ENCODE data around the gene RBM47. TPM values are rescaled to one million over a fixed set of nuclear protein-coding genes. Genes with fewer than 3 reads are reported as not detected.

RBM47 gene
- total RNA-seq, 5 donors from 2014 or later (not counting 1 experiment from before 2014, with no cell fraction given), result 0.19 to 1.3 (median 0.79) TPM

DNA sequence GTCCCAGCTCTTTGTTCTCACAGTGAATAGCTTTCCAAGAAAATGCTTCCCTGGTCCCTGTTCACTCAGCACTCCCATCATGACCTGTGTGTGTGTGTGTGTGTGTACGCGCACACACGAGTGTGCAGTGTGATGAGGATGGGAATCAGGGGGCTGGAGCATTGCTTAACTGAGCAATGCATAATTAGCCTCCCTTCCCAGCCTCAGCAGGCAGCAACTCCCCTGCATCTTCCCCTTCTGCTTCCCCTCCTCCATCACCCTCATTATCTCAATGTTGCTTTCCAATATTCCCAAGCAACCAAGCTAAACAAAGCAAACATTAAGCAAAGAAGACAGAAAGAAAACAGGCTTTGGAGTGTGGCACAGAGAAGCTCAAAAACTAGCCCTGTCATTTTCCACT, 137.0 kb downstream of the RBM47 start:
- Histone ChIP-seq H3K4me1 (ENCODE audit: control insufficient read depth in 1 of 2, extremely low read depth in 1 of 2, insufficient read depth in 2 of 2, low read length in 2 of 2) (no peaks in the 10 kb centered on the region), H3K36me3 (ENCODE audit: control insufficient read depth in 2 of 2, extremely low read depth in 1 of 2, insufficient read depth in 1 of 2, low read length in 1 of 2) (no peaks in the 10 kb centered on the region), H3K27ac (ENCODE audit: low read length) (no peak overlapping the region), H3K9me3 (no peaks in the 10 kb centered on the region), H3K27me3 (replicated peaks in 1 of 2; ENCODE audit: control insufficient read depth in 2 of 2, extremely low read depth in 1 of 2, insufficient read depth in 2 of 2, low read length in 1 of 2) (no peaks in the 10 kb centered on the region), H3K4me3 (ENCODE audit: control insufficient read depth in 1 of 2, extremely low read depth in 1 of 2, low read length in 1 of 2) (no peak overlapping the region)
- Mint-ChIP-seq H3K9me3 (no peaks in the 10 kb centered on the region), H3K4me1 (no peaks in the 10 kb centered on the region), H3K27me3 (no peaks in the 10 kb centered on the region), H3K36me3 (no peaks in the 10 kb centered on the region), H3K4me3 (no peak overlapping the region), H3K27ac (no peak overlapping the region)
- POLR2A ChIA-PET, result interaction anchor here in 1 of 2 donors (0.6 kb wide), 1 partner anchor 12 kb away, joined by 4 read pairs; no protein-coding TSS in a partner anchor
- DNase-seq (no peak), ATAC-seq (replicated peaks in 1 of 4) (no peak)
- CTCF ChIA-PET, result no interaction called here
- WGBS (ENCODE audit: insufficient coverage), result no CpG with 5 or more reads among the region's 3 CpGs

GRCh38 chr4:40490481-40490880, 139.2 kb downstream of the RBM47 start:
- WGBS (ENCODE audit: insufficient coverage), result no CpG with 5 or more reads among the region's 10 CpGs
- no peak overlapping the region for H3K4me3 ChIP-seq (ENCODE audit: control insufficient read depth in 1 of 2, extremely low read depth in 1 of 2, low read length in 1 of 2)
- no peaks in the 10 kb centered on the region for H3K9me3 ChIP-seq
- ChIA-PET CTCF (no interaction called here), POLR2A (no interaction called here)
- H3K27me3 ChIP-seq (replicated peaks in 1 of 2; ENCODE audit: control insufficient read depth in 2 of 2, extremely low read depth in 1 of 2, insufficient read depth in 2 of 2, low read length in 1 of 2), result peaks cover 0 to 2% of the 10 kb centered on the region in 2 experiments
- Mint-ChIP-seq H3K36me3 (no peaks in the 10 kb centered on the region), H3K4me1 (no peaks in the 10 kb centered on the region), H3K27me3 (peaks cover 0 to 2% of the 10 kb centered on the region in 2 donors), H3K9me3 (no peaks in the 10 kb centered on the region), H3K27ac (no peak overlapping the region), H3K4me3 (no peak overlapping the region)
- H3K27ac ChIP-seq (ENCODE audit: low read length), result no peak overlapping the region
- no peaks in the 10 kb centered on the region for H3K4me1 ChIP-seq (ENCODE audit: control insufficient read depth in 1 of 2, extremely low read depth in 1 of 2, insufficient read depth in 2 of 2, low read length in 2 of 2)
- ATAC-seq (replicated peaks in 1 of 4), result no peak
- no peak for DNase-seq
- no peaks in the 10 kb centered on the region for H3K36me3 ChIP-seq (ENCODE audit: control insufficient read depth in 2 of 2, extremely low read depth in 1 of 2, insufficient read depth in 1 of 2, low read length in 1 of 2)

- DNase-seq (no peak), ATAC-seq (replicated peaks in 1 of 4) (no peak)
- no peak overlapping the region for H3K4me3 ChIP-seq (ENCODE audit: control insufficient read depth in 1 of 2, extremely low read depth in 1 of 2, low read length in 1 of 2)
- POLR2A ChIA-PET, result no interaction called here
- CTCF ChIA-PET, result no interaction called here
- Mint-ChIP-seq H3K4me1 (no peaks in the 10 kb centered on the region), H3K27me3 (peaks cover 0 to 2% of the 10 kb centered on the region in 2 donors), H3K9me3 (no peaks in the 10 kb centered on the region), H3K27ac (no peak overlapping the region), H3K36me3 (no peaks in the 10 kb centered on the region), H3K4me3 (no peak overlapping the region)
- no peaks in the 10 kb centered on the region for H3K4me1 ChIP-seq (ENCODE audit: control insufficient read depth in 1 of 2, extremely low read depth in 1 of 2, insufficient read depth in 2 of 2, low read length in 2 of 2)
- H3K36me3 ChIP-seq (ENCODE audit: control insufficient read depth in 2 of 2, extremely low read depth in 1 of 2, insufficient read depth in 1 of 2, low read length in 1 of 2), result no peaks in the 10 kb centered on the region
- no peaks in the 10 kb centered on the region for H3K9me3 ChIP-seq
- H3K27me3 ChIP-seq (replicated peaks in 1 of 2; ENCODE audit: control insufficient read depth in 2 of 2, extremely low read depth in 1 of 2, insufficient read depth in 2 of 2, low read length in 1 of 2), result peaks cover 0 to 2% of the 10 kb centered on the region in 2 experiments
- no peak overlapping the region for H3K27ac ChIP-seq (ENCODE audit: low read length)
Measured at GRCh38 chr4:40489961-40490360, 139.7 kb downstream of the RBM47 start.

- POLR2A ChIA-PET, result no interaction called here
- H3K9me3 Mint-ChIP-seq, result no peaks in the 10 kb centered on the region
- H3K4me3 ChIP-seq (ENCODE audit: control insufficient read depth in 1 of 2, extremely low read depth in 1 of 2, low read length in 1 of 2), result no peak overlapping the region
- no CpG with 5 or more reads among the region's 1 CpG for WGBS (ENCODE audit: insufficient coverage)
- H3K4me3 Mint-ChIP-seq, result no peak overlapping the region
- no peaks in the 10 kb centered on the region for H3K36me3 Mint-ChIP-seq
- CTCF ChIA-PET, result interaction anchor here (0.5 to 0.6 kb wide), 2 partner anchors 29 to 818 kb away, joined by 3 to 4 read pairs; no protein-coding TSS in a partner anchor
- H3K36me3 ChIP-seq (ENCODE audit: control insufficient read depth in 2 of 2, extremely low read depth in 1 of 2, insufficient read depth in 1 of 2, low read length in 1 of 2), result no peaks in the 10 kb centered on the region
- peaks cover 0 to 7% of the 10 kb centered on the region in 2 experiments for H3K27me3 ChIP-seq (replicated peaks in 1 of 2; ENCODE audit: control insufficient read depth in 2 of 2, extremely low read depth in 1 of 2, insufficient read depth in 2 of 2, low read length in 1 of 2)
- no peak overlapping the region for H3K27ac Mint-ChIP-seq
- ATAC-seq (replicated peaks in 1 of 4) (no peak), DNase-seq (no peak)
- H3K9me3 ChIP-seq, result no peaks in the 10 kb centered on the region
- H3K27ac ChIP-seq (ENCODE audit: low read length), result no peak overlapping the region
- H3K4me1 Mint-ChIP-seq, result no peaks in the 10 kb centered on the region
- no peaks in the 10 kb centered on the region for H3K4me1 ChIP-seq (ENCODE audit: control insufficient read depth in 1 of 2, extremely low read depth in 1 of 2, insufficient read depth in 2 of 2, low read length in 2 of 2)
- peaks cover 4 to 15% of the 10 kb centered on the region in 2 donors for H3K27me3 Mint-ChIP-seq
Measured at GRCh38 chr4:40486534-40486933, 143.1 kb downstream of the RBM47 start.

- WGBS (ENCODE audit: insufficient coverage), result no CpG with 5 or more reads among the region's 1 CpG
- Histone ChIP-seq H3K4me3 (ENCODE audit: control insufficient read depth in 1 of 2, extremely low read depth in 1 of 2, low read length in 1 of 2) (no peak overlapping the region), H3K27ac (ENCODE audit: low read length) (no peak overlapping the region), H3K36me3 (ENCODE audit: control insufficient read depth in 2 of 2, extremely low read depth in 1 of 2, insufficient read depth in 1 of 2, low read length in 1 of 2) (no peaks in the 10 kb centered on the region), H3K4me1 (ENCODE audit: control insufficient read depth in 1 of 2, extremely low read depth in 1 of 2, insufficient read depth in 2 of 2, low read length in 2 of 2) (no peaks in the 10 kb centered on the region), H3K27me3 (replicated peaks in 1 of 2; ENCODE audit: control insufficient read depth in 2 of 2, extremely low read depth in 1 of 2, insufficient read depth in 2 of 2, low read length in 1 of 2) (peaks cover 0 to 7% of the 10 kb centered on the region in 2 experiments), H3K9me3 (no peaks in the 10 kb centered on the region)
- H3K27ac Mint-ChIP-seq, result no peak overlapping the region
- H3K4me1 Mint-ChIP-seq, result no peaks in the 10 kb centered on the region
- POLR2A ChIA-PET, result no interaction called here
- ATAC-seq (replicated peaks in 1 of 4) (no peak), DNase-seq (no peak)
- no peaks in the 10 kb centered on the region for H3K9me3 Mint-ChIP-seq
- peaks cover 4 to 15% of the 10 kb centered on the region in 2 donors for H3K27me3 Mint-ChIP-seq
- H3K36me3 Mint-ChIP-seq, result no peaks in the 10 kb centered on the region
- no peak overlapping the region for H3K4me3 Mint-ChIP-seq
- CTCF ChIA-PET, result interaction anchor here (0.5 to 0.7 kb wide), 2 partner anchors 420 to 1352 kb away, joined by 3 to 4 read pairs; no protein-coding TSS in a partner anchor
Measured at GRCh38 chr4:40484346-40485090, 145.1 kb downstream of the RBM47 start.

DNA sequence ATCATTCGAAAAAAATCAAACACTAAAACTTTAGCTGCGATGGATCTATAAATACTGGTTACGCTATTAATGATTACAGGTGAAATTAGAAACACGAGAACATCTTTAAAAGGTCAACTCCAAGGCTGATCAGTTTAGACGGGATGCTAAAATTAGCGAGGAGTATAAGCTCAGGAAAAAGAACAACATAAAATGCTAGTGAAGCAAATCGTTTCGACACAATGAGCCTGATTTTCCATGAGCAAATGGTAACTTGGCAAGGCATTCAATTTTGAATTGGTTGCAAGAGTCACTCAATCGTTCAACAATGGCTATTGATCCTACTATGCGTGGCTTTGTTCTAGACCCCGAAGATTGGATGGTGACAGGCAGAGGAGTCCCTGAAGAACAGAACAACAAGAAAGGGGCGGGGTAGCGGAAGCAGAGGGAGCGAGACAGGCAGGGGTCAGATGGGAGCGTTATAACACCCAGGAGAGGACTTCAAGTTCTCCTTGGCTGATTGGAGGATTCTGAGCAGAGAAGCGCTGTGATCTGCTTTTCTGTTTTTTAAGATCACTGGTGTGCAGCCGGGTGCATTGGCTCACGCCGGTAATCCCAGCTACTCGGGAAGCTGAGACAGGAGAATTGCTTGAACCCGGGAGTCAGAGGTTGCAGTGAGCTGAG, 146.5 kb downstream of the RBM47 start:
- WGBS (ENCODE audit: insufficient coverage), result 92% methylated on average over 18 of the region's 21 CpGs
- no peaks in the 10 kb centered on the region for H3K4me1 Mint-ChIP-seq
- POLR2A ChIA-PET, result interaction anchor here in 1 of 2 donors (0.6 kb wide), 1 partner anchor 238 kb away, joined by 11 read pairs; no protein-coding TSS in a partner anchor
- no peak for DNase-seq
- H3K27me3 Mint-ChIP-seq, result peaks cover 4 to 15% of the 10 kb centered on the region in 2 donors
- no peaks in the 10 kb centered on the region for H3K36me3 Mint-ChIP-seq
- no peaks in the 10 kb centered on the region for H3K36me3 ChIP-seq (ENCODE audit: control insufficient read depth in 2 of 2, extremely low read depth in 1 of 2, insufficient read depth in 1 of 2, low read length in 1 of 2)
- no peak overlapping the region for H3K27ac ChIP-seq (ENCODE audit: low read length)
- no peak for ATAC-seq (replicated peaks in 1 of 4)
- no peaks in the 10 kb centered on the region for H3K9me3 Mint-ChIP-seq
- peaks cover 0 to 7% of the 10 kb centered on the region in 2 experiments for H3K27me3 ChIP-seq (replicated peaks in 1 of 2; ENCODE audit: control insufficient read depth in 2 of 2, extremely low read depth in 1 of 2, insufficient read depth in 2 of 2, low read length in 1 of 2)
- no peak overlapping the region for H3K27ac Mint-ChIP-seq
- H3K4me1 ChIP-seq (ENCODE audit: control insufficient read depth in 1 of 2, extremely low read depth in 1 of 2, insufficient read depth in 2 of 2, low read length in 2 of 2), result no peaks in the 10 kb centered on the region
- no peak overlapping the region for H3K4me3 Mint-ChIP-seq
- CTCF ChIA-PET, result interaction anchor here in 1 of 2 donors (0.6 kb wide), 1 partner anchor 117 kb away, joined by 3 read pairs; no protein-coding TSS in a partner anchor
- no peaks in the 10 kb centered on the region for H3K9me3 ChIP-seq
- H3K4me3 ChIP-seq (ENCODE audit: control insufficient read depth in 1 of 2, extremely low read depth in 1 of 2, low read length in 1 of 2), result no peak overlapping the region
